GM06990 (cell line): ENCODE results near the gene STK40.
A peak's percentile ranks its signal among the peaks of the same experiment; 100 is the strongest.

ENCODE experiments used
- DNase-seq: peaks from one replicate; pipeline ENCODE4 v3.0.0-alpha.2; 2011; ENCODE audit not compliant: insufficient read length; ENCODE audit errors: extremely low read depth
- H3K27me3 ChIP-seq: replicated peaks from 2 replicates; pipeline ENCODE4 v1.6.0; 2011; ENCODE audit warnings: low read length; ENCODE audit not compliant: control insufficient read depth, insufficient read depth
- H3K36me3 ChIP-seq: 2 replicates; pipeline ENCODE4 v1.5.1; 2011; ENCODE audit warnings: low read length; ENCODE audit not compliant: control insufficient read depth, insufficient read depth
- H3K4me3 ChIP-seq: replicated peaks from 2 replicates; pipeline ENCODE4 v1.5.1; 2011; ENCODE audit warnings: low read depth, mild to moderate bottlenecking, control low read depth, low read length
- CTCF ChIP-seq: IDR thresholded peaks from 2 replicates; pipeline ENCODE4 v1.5.1; 2011; ENCODE audit warnings: low read length, control low read depth, mild to moderate bottlenecking, inconsistent platforms; ENCODE audit not compliant: insufficient read depth, poor library complexity, severe bottlenecking

STK40 gene

GRCh38 chr1:36397378-36398230 lies 11.9 kb upstream of the STK40 start, which contains the start of gene LSM10:
Gene LSM10, minus strand, starts transcription at chr1:36397908. Its CDS starts 3,779 bp downstream, at chr1:36394129.
- peak; percentile 90 for DNase-seq
- no peaks in the 10 kb centered on the region for H3K27me3 ChIP-seq
- no peak for TF ChIP-seq CTCF
- H3K4me3 ChIP-seq: peak within 1 kb of the TSS; percentile 81
- peaks cover 6% of the 10 kb centered on the region for H3K36me3 ChIP-seq

- H3K36me3 ChIP-seq: peaks cover 6% of the 10 kb centered on the region
- no peak for TF ChIP-seq CTCF
- no peak for DNase-seq
Measured at GRCh38 chr1:36397083-36397377, 11.3 kb upstream of the STK40 start.

DNA sequence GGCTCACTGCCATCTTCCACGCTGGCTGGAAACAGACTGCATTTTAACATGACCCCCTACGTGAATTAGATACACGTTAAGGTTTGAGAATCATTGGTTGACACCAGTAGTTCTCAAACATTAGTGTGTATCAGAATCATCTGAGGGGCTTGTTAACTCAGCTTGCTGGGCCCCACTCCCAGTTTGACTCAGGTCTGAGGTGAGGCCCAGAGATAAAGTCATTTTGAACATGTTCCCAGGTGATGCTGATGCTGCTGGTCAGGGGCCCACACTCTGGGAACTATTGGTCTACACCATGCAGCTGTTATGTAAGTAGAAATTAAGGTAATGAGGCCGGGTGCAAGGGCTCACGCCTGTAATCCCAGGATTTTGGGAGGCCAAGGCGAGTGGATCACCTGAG lies 10.6 kb upstream of the STK40 start:
- TF ChIP-seq CTCF: no peak
- H3K27me3 ChIP-seq: no peaks in the 10 kb centered on the region
- H3K4me3 ChIP-seq: peak overlapping the region; percentile 81

More at GRCh38 chr1:36397083-36397377, 11.3 kb upstream of the STK40 start:
- H3K27me3 ChIP-seq: no peaks in the 10 kb centered on the region
- peak overlapping the region; percentile 81 for H3K4me3 ChIP-seq

GRCh38 chr1:36393686-36394085 lies 8.0 kb upstream of the STK40 start:
- TF ChIP-seq CTCF: no peak
- Histone ChIP-seq H3K4me3 (no peak overlapping the region), H3K36me3 (peaks cover 8% of the 10 kb centered on the region), H3K27me3 (no peaks in the 10 kb centered on the region)
- DNase-seq: no peak

More for the DNA sequence above, 10.6 kb upstream of the STK40 start:
- H3K36me3 ChIP-seq: peaks cover 8% of the 10 kb centered on the region
- no peak for DNase-seq

DNA sequence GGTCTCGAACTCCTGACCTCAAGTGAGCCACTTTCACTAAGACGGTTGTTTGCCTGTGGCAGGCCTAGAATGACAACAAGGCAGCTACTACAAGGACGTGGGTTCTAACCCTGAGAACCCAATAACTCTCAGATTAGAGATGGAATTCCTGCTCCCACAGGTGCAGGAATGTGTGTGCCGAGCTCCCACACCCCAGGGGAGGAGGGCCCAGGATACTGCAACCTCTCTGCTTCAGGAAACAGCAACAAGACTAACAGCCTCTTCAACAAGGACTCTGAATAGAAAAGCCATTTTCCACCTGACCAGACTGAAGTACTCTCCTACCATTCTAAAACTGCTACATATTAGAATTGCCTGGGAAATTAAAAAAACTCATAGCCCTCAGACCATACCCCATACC lies 7.1 kb upstream of the STK40 start:
- peaks cover 8% of the 10 kb centered on the region for H3K36me3 ChIP-seq
- no peak for DNase-seq
- TF ChIP-seq CTCF: no peak
- no peaks in the 10 kb centered on the region for H3K27me3 ChIP-seq
- no peak overlapping the region for H3K4me3 ChIP-seq
